HG03060 (cell line): ENCODE data around the gene KRT12.

Experiments
- ATAC-seq: cut with Tn5 transposase; IDR thresholded peaks from one replicate; pipeline ENCODE4 v1.9.1; 2021; ENCODE audit warnings: low read depth, moderate number of reproducible peaks; ENCODE audit not compliant: unreplicated experiment

The KRT12 gene

DNA sequence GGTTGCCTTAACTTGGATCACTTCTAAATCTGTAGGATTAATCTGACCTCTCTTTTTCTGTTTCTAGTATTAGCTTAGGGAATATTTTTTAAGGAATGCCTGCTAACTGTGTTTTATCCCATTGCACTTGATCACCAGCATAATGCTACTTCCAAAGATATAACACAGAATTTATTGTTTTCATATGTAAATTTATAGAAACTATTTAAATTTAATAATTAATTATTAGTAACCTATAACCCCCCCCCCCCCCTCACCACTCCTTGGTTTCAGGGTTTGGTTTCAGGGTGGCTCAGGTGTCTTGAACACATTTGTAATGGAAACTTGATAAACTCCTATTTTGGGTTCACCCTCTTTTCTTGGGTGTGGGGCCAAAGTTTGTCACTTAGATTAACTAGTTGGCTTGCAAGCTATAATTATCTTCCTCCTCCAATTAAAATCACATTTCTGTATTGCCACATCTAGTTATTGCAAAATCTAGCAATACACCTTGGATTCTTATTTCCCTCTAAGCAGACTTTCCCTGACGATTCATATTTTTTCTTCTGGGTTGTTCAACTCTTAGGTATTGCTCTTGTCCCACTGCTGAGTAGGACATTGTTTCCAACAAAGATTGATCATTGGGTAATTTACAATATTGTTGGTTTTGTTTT is 18.3 kb downstream of the KRT12 start:
- ATAC-seq: no peak

- no peak for ATAC-seq
Measured at GRCh38 chr17:40846515-40847144, 20.4 kb downstream of the KRT12 start.

DNA sequence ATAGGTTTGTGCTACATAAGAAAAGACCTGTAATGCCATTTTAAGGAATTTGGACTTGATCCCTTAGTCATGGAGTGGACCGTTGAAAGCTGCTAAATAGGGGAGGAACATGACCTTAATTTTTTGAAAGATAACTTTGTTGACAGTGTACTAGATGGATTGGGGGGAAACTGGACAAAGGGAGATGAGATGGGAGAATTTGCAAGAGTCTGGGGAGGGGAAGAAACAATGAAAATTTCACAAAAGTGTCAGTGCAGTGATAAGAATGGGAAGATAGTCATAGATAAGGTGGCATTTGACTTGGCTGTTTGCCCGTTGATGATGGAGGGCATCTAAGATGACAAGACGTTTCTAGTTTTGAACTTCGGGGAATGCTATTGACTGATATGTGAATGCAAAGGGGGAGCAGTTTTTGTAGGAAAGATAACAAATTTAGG is 22.3 kb downstream of the KRT12 start:
- no peak for ATAC-seq

GRCh38 chr17:40843242-40843641 is 23.8 kb downstream of the KRT12 start:
- ATAC-seq: no peak

DNA sequence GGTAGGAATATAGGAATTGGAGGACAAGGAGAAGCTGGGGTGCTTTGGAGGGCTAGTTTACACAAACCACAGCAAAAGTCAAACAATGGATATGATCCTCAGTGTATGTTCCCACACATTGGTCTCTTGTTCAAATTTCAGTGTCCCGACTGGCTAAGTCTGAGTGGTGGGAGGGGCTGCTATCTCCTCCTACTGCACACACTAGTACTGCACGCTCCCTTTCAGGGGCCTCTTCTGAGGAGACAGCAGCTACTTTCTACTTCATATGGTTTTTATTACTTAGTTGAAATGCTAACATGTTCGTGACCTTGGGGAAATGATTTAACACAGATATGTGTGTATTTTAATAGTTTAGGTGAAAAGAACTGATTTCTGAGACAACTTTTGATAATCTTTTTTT is 25.8 kb downstream of the KRT12 start:
- ATAC-seq: no peak

DNA sequence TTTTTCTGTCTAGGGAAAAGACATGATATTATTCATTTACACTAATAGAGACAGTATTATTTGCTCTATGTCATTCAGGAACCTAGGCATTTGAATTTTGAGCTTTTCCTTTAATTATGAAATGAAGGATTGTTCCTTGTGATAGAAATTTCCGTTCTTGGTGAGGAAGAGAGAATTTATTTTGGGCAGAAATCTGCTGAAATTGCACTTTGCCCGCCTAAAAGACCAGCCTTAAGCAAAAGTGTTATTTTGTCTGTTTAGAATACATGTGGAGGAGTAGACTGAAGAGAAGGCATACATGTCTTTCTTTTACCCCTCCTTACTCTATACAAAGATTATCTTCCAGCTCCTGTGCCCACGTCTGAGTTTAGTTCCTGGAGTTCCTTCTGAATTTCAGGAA is 27.8 kb downstream of the KRT12 start:
- no peak for ATAC-seq

DNA sequence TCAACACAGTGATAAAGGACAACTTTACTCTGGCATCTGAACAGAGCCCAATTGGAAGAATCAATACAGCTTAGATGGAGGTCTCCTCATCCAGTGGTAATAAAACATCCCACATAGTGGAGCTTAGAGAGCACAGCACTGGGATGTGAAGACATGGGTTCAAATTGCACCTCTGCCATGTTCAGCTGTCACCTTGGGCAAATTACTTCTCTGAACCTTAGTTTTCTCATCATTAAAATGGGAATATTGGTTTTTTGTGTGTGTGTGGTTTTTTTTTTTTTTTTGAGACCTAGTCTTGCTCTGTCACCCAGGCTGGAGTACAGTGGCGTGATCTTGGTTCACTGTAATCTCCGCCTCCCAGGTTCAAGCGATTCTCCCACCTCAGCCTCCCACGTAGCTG is 31.0 kb downstream of the KRT12 start:
- ATAC-seq: no peak

- no peak for ATAC-seq
Measured at GRCh38 chr17:40833882-40834281, 33.1 kb downstream of the KRT12 start.

GRCh38 chr17:40832840-40833239 is 34.2 kb downstream of the KRT12 start:
- no peak for ATAC-seq

DNA sequence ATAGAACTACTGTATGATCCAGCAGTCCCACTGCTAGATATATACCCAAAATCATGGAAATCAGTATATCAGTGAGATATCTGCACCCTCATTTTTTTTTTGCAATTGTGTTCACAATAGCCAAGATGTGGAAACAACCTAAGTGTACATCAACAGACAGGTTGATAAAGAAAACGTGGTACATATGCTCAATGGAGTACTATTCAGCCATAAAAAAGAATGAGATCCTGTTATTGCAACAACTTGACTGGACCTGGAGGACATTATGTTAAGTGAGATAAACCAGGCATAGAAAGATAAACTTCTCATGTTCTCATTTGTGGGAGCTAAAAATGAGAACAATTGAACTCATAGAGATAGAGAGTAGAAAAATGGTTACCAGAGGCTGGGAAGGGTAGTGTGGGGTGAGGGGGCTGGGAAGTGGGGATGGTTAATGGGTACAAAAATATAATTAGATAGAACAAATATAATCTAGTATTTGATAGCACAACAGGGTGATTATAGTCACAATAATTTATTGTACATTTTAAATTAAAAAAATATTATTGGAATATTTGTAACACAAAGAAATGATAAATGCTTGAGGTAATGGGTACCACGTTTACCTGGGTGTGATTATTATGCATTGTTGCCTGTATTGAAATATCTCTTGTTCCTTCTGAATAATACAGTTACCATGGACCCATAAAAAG is 36.8 kb downstream of the KRT12 start:
- no peak for ATAC-seq

DNA sequence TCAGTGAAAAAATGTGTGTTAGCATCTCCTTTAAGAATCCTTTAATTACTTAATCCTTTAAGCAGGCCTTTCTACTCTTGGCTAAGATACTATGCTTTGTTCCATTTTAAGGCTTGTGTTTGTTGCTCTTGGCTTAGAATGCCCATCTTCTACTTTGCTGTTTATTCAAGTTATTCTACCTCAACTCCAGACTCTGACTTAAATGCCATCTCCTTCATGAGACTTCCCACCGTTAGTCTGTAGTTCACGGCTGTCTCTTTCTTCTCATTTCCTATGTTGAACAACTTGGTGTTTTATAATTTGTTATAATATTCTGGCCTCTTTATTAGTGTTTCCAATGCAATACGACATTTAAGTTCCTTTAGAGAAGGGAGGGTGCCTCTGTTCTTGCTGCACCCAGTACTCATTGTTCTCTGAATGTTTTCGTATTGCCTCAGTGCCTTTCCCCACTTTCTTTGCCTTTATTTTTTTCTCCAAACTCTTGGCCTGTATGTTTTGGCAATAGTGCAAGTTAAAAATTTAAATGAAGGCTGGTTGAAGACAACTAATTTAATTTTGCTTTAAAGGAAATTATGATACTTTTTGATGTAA is 38.5 kb downstream of the KRT12 start:
- ATAC-seq: no peak

DNA sequence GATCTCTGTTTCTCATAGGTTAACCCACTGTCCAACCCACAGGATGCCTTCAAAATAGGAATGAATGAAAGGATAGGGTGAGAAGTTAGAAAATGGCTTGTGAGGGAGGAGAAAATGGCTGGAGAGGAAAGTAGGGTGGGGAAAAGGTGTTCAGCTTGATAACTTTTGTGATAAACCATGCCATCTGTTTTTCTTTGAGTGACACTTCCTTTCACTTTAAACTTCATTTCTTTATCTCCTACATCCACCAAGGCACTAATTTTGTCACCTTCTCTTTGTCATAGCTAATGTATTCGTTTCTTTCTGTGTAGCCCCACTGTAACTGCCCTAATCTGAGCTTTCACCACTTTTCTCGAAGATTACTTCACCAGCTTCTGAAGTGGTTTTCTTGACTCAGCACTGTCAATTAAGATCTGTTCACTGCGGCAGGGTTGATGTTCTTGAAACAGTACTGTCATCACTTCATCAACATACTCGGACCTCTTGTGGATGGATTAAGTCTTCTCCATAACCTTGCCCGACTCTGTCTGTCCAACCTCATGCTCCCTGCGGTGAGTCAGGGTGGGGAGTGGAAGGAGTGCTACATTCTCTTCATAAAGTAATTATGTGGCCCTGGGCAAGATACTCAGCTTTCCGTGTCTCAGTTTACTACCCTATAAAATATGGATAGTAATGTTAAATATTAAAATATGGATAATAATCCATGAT is 39.1 kb downstream of the KRT12 start:
- no peak for ATAC-seq

DNA sequence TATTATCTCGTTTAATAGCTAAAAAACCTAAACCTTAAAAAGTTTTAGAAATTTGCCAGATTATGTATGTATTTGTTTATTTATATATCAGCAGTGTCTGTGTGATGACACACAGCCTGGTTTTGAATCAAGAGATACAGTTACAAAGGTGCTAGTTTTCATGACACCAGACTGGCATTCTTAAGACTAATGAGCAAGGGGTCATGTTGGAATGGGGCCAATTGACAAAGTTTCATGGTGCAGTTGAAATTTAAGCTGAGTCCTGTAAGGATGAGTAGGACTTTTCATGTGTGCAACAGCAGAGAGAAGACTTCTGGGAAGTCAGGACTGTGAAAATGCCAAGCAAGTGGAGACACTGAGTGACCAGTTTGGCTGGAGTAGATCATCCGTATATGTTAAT is 41.4 kb downstream of the KRT12 start:
- ATAC-seq: no peak

- ATAC-seq: no peak
Measured at GRCh38 chr17:40824015-40824832, 42.8 kb downstream of the KRT12 start.

DNA sequence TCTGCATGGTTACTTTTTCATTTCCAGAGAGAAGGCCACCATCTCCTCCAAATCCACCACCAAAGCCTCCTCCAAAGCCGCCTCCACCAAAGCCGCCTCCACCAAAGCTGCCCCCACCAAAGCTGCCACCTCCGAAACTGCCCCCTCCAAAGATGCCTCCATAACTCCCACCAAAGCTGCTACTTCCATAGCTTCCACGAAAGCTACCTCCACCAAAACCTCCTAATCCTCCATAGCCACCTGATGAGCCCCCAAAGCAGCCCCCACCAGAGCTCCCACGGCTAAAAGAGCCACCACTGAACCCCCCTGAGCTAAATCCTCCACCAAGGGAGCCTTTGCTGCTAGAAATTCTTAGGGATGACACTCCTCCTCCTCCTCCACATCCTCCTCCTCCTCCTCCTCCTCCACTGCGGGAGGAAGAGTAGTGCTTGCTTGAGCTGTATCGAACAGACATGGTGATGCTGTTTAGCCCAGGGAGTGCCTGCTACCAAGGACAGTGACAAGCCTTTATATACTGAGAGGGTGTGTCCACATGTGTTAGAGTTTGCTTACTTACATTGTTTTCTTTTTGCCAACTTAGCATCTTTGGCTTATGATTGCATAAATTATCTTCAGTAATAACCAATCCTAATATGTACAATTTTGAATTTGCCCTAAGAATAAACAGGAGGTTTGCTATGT is 44.8 kb downstream of the KRT12 start, which contains the start of gene KRT10:
Gene KRT10, minus strand, starts transcription at position 483 of the 681 bp plus-strand sequence. Its CDS starts 29 bp downstream, at position 454.
- no peak for ATAC-seq

DNA sequence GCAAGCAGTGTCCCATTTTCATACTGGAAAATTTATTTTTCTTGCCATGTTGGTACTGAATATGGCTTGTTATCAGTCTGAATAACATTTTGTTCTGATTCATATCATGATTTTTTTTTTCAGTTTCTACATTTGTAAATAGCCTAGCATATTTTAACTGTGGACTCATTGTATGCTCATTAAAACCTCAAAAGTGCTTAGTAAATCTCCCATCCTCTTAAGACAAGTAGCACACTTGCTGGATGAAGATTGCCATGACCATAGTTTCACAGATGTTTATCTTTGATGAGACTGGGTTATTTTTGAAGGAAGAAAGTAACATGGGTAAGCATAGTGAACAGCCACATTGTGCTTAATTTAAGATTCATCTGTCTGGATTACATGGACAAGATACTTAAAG is 45.5 kb downstream of the KRT12 start:
- no peak for ATAC-seq

- ATAC-seq: no peak
Measured at GRCh38 chr17:40820228-40820838, 46.7 kb downstream of the KRT12 start.

GRCh38 chr17:40819528-40820125 is 47.4 kb downstream of the KRT12 start:
- no peak for ATAC-seq
